Left lung (tissue), 10 donors: ENCODE data around the gene MAP2. TPM values are rescaled to one million over a fixed set of nuclear protein-coding genes. Genes with fewer than 3 reads are reported as not detected.

Source experiments
- ATAC-seq: fragments of 200-7000 bp; cut with Tn5 transposase; one replicate; pipeline ENCODE4 v1.9.1; 2020; ENCODE audit warnings: moderate library complexity
- DNase-seq, 4 donors: peaks; one replicate each; pipeline ENCODE4 v3.0.0-alpha.2; 2013 to 2020
- H3K27ac ChIP-seq, 2 donors: fragments of 200-600 bp; sonication (generic) in 1 of 2; one replicate each; pipeline versions ENCODE4 v1.5.0 to v1.8.0; 2020 to 2021
- H3K27me3 ChIP-seq, 2 donors: fragments of 200-600 bp; sonication (generic) in 1 of 2; one replicate each; pipeline versions ENCODE4 v1.5.0 to v1.8.0; 2020 to 2021
- H3K36me3 ChIP-seq, 2 donors: fragments of 200-600 bp; sonication (generic) in 1 of 2; one replicate each; pipeline versions ENCODE4 v1.5.0 to v1.8.0; 2020 to 2021
- H3K4me1 ChIP-seq, 2 donors: fragments of 200-600 bp; one replicate each; pipeline ENCODE4 v1.8.0; 2021
- H3K4me3 ChIP-seq, 2 donors: fragments of 200-600 bp; sonication (generic) in 1 of 2; one replicate each; pipeline versions ENCODE4 v1.5.0 to v1.8.0; 2020 to 2021; ENCODE audit warnings: mild to moderate bottlenecking in 1 of 2
- H3K9me3 ChIP-seq, 2 donors: fragments of 200-600 bp; sonication (generic) in 1 of 2; one replicate each; pipeline versions ENCODE4 v1.5.0 to v1.8.0; 2020 to 2021
- CTCF ChIP-seq, 2 donors: fragments of 200-600 bp; sonication (generic) in 1 of 2; IDR thresholded peaks; one replicate each; pipeline versions ENCODE4 v1.5.0 to v1.8.0; 2021; ENCODE audit warnings: antibody characterized with exemption in 2 of 2
- intact Hi-C, 2 donors: fragments of 100-400 bp; cut with DNase I; formaldehyde crosslinking; loops; one replicate each; pipeline versions ENCODE4 v1.11.2 to v1.14.2; 2022
- polyA plus RNA-seq, 6 donors: library from polyadenylated mRNA; unstranded; fragments of 120-200 nt; gene quantifications; one replicate each; pipeline ENCODE4 v1.2.1, GENCODE V29; 2013; ENCODE audit not compliant: insufficient read length in 6 of 6
- total RNA-seq, 2 donors: library from RNA; stranded (reverse); fragmentation: NEBNext Ultra II Directional; extraction: Animal tissue kit (Norgen Biotek cat#: 25700); gene quantifications; one replicate each; pipeline ENCODE4 v1.2.1, GENCODE V29; 2021
- donor health status: DM: no; HTN: yes; CAD: no.
- donor health status: DM: no; HTN: no; CAD: no.

Gene MAP2
- total and polyA plus RNA-seq, 8 donors, result 8.5 to 67.1 (median 11.1) TPM

- Histone ChIP-seq H3K4me1 (no peaks in the 10 kb centered on the region), H3K4me3 (no peak overlapping the region), H3K9me3 (no peaks in the 10 kb centered on the region), H3K36me3 (no peaks in the 10 kb centered on the region), H3K27me3 (no peaks in the 10 kb centered on the region), H3K27ac (no peak overlapping the region)
- intact Hi-C loops, result no loop called here
- ATAC-seq (no peak), DNase-seq (no peak)
- no peak for TF ChIP-seq CTCF (IDR thresholded peaks at IDR 0.05)
These were observed 34.4 kb downstream of the MAP2 start for GRCh38 chr2:209458008-209458979.

DNA sequence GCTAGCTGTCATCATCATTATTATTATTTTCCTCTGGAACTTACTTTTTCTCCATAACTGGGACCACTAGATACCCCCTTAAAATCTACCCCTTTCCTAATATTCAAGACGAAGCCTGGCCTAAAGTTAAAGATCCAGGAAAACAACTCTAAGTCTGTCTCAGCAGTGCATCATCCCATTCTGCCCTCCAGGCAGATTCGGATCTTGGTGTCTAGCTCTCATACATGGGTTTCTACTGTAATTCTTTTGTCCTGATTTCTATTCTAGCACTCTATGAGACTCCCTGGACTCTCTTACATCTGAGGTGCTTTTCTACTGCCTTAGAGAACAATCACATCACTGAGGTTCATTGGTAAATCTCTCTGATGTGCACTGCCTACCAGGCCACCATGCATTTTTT lies 35.5 kb downstream of the MAP2 start:
- intact Hi-C loops, result no loop called here
- no peaks in the 10 kb centered on the region for H3K27me3 ChIP-seq
- no peak for TF ChIP-seq CTCF (IDR thresholded peaks at IDR 0.05)

DNA sequence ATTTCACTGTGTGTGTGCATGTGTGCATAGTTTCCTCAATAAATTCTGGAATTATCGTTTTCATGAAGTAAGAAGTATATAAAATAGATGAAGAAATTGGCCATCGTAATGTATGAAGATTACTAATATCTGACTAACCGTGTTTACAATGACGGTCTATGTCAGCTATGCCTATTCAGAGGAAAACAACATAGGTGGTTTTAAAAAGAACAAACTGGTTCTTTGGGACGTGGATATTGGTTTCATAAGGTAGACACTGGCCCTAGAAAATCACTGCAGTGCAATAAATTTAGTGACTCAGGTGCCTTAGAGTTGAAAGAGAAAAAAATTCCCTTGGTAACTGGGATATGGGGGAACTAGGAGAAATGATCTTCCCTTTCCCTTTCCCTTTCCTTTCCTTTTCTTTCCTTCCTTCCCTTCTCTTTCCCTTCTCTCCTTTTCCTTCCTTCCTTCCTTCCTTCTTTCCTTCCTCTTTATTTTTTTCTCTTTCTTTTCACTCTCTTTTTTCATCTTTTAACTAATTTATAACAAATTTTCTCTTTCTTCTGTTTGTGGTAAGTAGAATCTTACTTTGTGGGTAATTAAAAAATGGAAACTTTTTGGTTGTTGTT lies 36.4 kb downstream of the MAP2 start:
- Histone ChIP-seq H3K27me3 (no peaks in the 10 kb centered on the region), H3K4me1 (no peaks in the 10 kb centered on the region), H3K9me3 (no peaks in the 10 kb centered on the region), H3K27ac (no peak overlapping the region), H3K4me3 (no peak overlapping the region), H3K36me3 (no peaks in the 10 kb centered on the region)
- TF ChIP-seq CTCF (IDR thresholded peaks at IDR 0.05), result no peak
- intact Hi-C loops, result no loop called here
- no peak for DNase-seq
- ATAC-seq, result no peak

More for the DNA sequence above, 35.5 kb downstream of the MAP2 start:
- ATAC-seq (no peak), DNase-seq (no peak)
- Histone ChIP-seq H3K9me3 (no peaks in the 10 kb centered on the region), H3K4me3 (no peak overlapping the region), H3K36me3 (no peaks in the 10 kb centered on the region), H3K27ac (no peak overlapping the region), H3K4me1 (no peaks in the 10 kb centered on the region)

- Histone ChIP-seq H3K4me3 (no peak overlapping the region), H3K27me3 (no peaks in the 10 kb centered on the region), H3K4me1 (no peaks in the 10 kb centered on the region), H3K36me3 (no peaks in the 10 kb centered on the region), H3K9me3 (no peaks in the 10 kb centered on the region), H3K27ac (no peak overlapping the region)
- DNase-seq (no peak), ATAC-seq (no peak)
- no peak for TF ChIP-seq CTCF (IDR thresholded peaks at IDR 0.05)
- intact Hi-C loops, result no loop called here
These were observed 39.4 kb downstream of the MAP2 start for GRCh38 chr2:209463226-209463625.

GRCh38 chr2:209463835-209464234 lies 40.0 kb downstream of the MAP2 start:
- no peak for ATAC-seq
- TF ChIP-seq CTCF (IDR thresholded peaks at IDR 0.05), result no peak
- Histone ChIP-seq H3K4me3 (no peak overlapping the region), H3K36me3 (no peaks in the 10 kb centered on the region), H3K9me3 (no peaks in the 10 kb centered on the region), H3K27me3 (no peaks in the 10 kb centered on the region), H3K27ac (no peak overlapping the region), H3K4me1 (no peaks in the 10 kb centered on the region)
- intact Hi-C loops, result no loop called here
- no peak for DNase-seq
